HG02870 (cell line): ENCODE results near the gene LEAP2.

Experiments
- ATAC-seq: cut with Tn5 transposase; IDR thresholded peaks from one replicate; pipeline ENCODE4 v1.9.1; 2021; ENCODE audit warnings: mild to moderate bottlenecking, moderate library complexity; ENCODE audit not compliant: unreplicated experiment

Gene LEAP2

DNA sequence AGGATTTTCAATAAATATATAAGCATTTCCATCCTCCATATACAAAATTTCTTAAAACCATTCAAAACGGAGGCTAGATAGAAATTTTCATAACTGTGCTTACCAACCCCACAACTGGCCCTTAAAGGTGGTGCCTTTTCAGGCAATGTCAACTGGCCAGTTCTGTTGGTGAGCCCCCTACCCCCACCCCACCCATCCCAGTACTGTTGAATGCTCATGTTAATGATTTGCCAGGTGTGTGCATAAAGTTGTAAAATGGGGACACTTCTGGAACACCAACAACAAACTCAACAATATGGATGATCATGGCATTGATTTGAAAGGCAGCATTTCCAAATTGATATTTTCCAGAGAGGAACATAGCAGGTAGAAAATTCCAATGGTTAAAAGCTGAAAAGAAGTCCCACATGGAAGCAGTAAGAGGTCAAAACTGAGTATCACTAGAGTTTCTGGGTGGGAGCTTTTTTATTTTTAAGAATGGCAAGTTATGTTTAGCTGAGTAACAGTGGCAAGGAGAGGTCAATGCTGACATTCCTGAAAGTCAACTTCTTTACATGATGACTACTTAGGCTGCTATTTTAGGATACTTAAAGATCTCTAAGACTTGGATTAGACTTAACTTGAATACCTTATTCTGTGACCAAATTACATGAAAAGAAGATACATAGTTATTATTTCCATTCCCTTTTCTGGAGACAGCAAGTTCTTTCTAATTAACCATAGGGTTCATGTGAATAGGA is 2.7 kb downstream of the LEAP2 start:
- ATAC-seq: no peak

DNA sequence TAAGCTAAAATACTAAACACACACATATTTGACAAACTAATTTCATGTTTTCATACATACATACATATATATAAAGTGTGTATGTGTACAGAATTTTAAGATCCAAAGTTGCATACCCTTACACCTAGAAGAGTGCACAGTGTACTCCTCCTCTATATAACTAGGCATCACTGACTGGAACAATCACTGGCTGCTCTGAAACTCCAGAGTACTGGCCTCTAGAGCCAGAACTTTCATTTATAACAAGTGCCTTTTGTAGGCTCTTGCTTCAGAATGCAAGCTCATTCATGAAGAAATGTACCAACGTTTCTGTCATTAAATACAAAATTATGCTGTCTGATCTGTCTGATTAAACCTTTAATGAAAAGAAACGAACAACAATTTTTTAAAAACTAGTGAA is 4.0 kb downstream of the LEAP2 start:
- no peak for ATAC-seq

DNA sequence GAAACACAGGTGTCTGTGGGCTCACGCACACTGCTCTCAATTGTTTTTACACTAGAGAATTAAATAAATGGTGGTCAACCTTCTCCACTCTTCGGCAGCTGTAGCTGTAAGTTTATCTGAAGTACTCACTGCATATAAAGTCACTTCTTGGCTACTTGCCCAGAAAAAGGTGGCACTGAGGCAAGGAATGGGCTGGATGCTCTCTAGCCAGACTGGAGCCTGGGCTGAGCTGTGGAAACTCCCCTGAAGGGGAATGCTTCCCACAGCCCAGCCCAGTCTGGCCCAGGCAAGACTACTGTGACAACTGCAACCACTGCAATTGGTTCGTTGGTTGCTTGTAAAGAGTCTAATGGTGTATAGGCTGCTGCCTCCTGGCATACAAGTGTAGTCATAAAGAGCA is 4.5 kb downstream of the LEAP2 start:
- ATAC-seq: no peak

DNA sequence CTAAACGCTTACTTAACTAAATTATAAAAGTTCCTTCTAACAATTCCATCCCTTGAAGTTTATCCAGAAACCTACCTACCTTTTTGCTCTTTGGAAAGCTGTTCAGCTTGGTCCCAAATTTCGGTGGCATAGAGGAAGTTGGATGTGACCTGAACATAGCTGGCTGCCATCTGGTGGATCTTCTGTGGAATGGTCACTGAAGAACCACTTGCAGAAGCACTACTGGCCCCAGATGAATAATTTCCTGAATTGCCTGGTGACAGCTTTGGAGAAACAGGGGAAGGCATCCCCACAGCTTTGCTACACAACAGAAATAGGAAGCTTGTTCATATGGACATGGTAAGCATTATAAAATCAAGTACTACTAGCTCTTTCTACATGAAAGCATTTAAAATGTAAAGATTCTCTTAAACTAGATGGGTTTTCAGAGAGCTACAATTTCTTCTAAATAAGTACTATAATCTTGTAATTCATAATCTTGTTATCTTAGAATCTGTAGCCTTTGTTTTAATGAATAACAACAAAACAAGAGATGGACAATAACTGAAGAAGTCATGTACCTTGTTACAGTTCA is 9.9 kb downstream of the LEAP2 start:
- no peak for ATAC-seq

DNA sequence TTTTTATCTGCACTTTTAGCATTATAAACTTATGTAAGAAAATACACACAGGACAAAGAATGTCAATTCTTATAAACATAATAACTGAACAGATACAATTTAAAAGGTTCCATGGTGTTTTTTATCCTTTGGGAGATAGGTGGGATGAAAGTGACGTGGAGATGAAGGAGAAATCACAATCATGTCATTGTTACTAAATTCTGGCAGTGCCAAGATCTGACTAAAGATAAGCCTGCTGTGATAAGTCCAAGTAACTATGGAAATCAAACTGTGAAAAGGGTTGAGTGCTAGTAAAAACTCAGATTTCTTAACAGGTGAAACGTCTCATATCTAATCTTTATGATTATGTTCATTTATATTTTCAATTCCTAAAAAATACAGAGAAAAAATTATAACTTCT is 11.1 kb downstream of the LEAP2 start:
- ATAC-seq: no peak

DNA sequence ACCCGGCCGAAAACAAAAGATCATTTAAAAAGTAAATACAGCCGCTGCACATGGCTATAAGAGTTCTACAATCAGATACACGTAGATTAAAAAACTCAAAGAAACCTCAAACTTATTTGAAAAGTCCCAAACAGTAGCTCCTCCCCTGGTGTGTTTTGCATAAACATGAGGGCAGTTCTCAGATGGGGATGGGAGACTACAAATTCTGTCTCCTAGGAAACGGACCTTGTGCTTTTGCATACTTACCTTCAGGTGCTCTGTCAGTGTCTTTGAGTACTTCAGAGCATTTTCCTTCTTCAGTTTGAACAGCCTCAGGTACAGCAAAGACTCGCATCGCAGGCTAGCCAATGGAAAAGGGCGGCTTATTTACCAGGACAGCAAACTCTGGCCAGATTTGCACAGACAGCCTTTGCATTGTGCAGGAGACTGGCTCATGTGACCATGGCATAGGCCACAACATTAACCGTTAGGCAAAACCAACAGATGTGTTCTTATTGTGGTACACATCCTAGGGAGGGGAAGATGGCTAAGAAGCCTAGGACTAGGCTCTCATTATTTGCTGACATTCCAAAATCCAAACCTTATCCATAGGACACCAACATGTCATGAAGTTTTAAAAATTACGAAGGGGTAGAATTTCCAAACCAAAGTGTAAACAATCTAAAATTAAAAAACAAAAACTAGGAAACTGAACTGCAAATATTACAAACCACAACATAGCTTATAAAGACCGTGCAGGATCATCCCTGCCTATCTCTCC is 12.8 kb downstream of the LEAP2 start:
- no peak for ATAC-seq

DNA sequence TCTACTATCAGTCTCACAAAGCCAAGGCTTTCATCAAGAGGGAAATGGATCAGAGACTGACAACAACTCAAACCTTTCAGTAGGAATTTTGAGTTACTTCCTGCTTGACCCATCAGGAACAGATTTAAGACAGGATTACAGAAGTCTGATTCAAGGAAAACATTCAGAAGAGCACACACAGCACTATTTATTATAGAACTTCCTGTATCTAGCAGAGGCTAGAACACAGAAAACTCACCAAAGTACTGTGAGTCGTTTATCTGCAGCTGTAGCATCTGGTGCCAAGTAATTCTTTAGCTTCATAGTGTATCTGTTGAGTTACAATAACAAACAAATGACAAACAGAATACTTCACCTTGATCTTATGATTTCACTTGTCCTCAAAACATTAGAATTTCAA is 13.8 kb downstream of the LEAP2 start:
- no peak for ATAC-seq

DNA sequence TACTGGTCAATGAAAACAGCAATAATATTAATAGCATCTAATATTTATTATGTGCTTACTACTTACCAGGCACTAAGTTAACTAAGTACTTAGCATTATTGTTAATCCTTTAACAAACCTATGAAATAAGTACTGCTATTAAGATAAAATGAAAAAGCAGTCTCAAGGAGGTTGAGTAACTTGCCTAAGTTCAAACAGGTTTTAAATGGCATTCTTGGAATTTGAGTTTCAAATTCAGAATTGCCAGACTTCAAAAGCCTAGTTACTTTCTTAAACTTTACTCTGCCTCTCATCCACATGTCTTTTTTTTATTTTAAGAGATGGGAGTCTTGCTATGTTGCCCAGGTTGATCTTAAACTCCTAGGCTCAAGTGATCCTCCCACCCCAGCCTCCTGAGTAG is 16.0 kb downstream of the LEAP2 start:
- no peak for ATAC-seq

DNA sequence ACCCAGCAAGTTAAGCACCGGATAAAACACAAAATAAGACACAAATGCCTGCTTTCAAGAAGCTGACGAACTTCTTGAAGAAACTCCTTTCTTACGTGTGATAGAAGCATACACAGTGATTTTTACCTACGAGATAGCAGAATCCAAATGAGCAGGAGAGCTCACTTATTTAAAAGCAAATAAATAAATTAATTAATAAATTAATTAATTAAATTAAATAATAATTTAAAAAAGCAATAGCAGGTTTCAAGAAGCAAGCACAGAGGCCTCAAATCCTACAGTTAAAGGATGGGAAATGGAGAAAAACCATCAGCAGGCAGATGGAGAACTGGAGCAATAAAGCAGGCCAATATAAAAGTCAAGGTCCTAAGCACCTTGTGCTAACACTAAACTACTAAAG is 17.3 kb downstream of the LEAP2 start:
- no peak for ATAC-seq

DNA sequence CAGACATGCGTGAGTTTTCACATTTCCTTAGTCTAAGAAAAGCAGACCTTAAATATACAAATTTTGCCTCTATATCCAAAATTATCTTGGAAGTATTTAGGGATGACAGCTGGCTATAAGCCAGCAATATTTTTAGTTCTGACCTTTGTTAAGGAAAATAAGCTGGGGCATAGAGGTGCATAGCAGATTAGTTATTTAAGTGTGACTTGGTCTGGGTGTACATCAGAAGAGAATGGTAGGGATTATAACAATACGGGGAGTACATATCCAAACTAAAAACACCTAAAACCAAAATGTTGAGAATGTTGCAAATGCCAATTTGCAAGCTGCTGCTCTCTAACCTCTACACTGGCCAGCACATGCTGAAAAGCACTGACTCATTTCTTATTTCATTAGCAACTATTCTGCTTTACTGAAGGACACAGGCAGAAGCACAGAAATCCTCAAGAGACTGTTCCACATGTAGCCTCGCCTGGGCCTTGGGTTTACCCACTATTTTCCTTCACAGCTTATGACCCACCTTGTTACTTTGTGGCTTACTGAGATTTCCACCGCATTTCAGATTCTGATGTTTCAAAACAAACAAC is 22.3 kb downstream of the LEAP2 start:
- ATAC-seq: no peak

DNA sequence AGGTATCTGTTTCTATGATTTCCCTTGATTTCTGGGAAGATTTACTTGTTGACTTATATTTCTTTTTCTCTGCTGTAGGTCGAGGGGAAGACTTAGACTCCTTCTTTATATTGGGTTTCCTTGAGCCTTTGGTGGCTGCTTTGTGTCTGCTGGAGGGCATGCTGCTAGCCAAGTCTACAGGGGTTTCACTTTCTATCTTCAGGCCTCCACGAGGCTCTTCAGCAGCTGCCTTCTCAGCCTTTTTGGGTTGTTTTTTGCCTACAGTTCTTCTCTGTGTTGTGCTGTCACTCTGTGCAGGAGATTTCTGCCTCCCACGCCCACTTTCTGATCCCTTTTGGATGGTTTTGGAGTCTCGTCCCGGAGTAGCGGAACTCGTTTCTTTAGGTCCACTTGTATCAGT is 23.2 kb downstream of the LEAP2 start:
- no peak for ATAC-seq

DNA sequence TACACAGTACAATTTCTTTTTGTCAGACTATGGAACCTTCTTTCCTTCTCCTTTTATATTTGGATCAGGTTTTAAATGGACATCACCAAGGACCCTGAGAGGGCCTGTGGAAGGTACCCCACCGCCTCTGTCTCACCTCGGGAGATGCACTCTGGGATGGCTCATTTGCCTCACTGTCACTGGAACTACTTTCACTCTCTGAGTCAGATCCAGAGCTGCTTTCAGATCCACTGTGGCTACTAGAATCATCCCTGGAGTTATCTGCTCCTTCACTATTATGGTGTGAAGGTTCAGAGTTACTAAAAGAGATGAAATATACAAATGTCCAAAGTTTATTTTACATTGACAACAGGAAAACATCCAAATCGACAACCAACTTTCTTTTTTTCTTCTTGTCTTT is 24.6 kb downstream of the LEAP2 start:
- no peak for ATAC-seq

DNA sequence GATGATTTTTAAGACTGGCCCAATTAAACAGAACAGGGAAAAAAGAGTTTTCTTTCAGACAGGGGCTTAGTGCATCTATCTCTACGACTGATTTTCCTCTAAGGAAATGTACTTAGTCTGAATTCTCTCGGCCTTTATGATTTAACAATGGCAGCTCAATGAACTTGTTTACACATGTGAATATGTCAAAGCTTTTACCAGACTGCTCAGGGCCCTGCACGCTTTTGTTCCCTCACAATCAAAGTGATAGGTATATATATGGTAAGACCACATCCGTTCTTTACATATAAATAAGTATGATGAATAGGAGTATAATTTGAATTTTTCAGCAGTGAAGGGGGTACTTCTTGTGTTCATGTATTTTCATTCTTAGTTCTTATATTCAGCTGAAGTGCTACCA is 27.6 kb downstream of the LEAP2 start:
- ATAC-seq: no peak

DNA sequence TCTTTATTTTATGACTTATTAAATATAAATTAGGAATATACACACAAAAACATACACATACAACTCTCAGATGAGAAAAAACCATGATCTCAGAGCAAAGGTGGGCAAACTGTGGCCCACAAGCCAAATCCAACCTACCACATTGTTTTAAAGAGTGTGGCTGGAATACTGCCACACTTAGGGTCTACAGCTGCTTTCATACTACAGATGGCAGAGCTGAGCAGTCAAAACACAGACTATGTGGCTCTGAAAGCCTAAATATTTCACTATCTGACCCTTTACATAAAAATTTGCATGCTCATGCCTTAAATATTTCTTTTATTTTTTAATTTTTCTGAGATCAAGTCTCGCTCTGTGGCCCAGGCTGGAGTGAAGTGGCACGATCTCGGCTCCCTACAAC is 28.3 kb downstream of the LEAP2 start:
- ATAC-seq: no peak

DNA sequence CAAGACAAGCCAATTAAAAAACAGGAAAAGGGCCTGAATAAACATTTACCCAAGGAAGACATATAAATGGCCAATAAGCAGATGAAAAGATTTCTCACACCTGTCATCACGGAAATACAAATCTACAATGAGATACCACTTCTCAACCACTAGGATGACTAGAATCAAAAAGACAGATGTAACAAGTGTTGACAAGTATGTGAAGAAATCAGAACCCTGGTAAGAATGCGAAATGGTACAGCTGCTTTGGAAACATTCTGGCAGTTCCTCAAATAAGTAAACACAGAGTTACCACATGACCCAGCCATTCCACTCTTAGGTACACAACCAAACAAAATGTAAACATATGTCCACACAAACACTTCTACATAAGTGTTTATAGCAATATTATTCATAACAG is 32.5 kb downstream of the LEAP2 start:
- ATAC-seq: no peak

DNA sequence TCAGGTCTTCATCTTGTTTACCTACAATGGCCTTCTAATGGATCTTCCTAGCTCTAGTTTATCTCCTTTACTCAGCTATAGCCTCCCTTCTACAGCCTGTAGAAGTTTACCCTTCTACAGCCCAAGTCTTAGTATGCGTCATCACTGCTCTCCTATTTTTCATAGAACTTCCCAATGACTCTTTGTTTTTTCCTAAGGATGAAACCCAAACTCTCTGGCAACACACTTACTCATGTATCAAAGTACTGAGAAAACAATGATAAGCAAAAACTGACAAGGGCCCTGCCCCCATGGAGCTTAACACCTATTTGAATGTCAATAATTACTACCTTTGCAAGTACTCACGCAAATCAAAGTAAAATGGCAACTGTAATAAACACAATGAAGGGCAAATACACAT is 33.7 kb downstream of the LEAP2 start:
- ATAC-seq: no peak

DNA sequence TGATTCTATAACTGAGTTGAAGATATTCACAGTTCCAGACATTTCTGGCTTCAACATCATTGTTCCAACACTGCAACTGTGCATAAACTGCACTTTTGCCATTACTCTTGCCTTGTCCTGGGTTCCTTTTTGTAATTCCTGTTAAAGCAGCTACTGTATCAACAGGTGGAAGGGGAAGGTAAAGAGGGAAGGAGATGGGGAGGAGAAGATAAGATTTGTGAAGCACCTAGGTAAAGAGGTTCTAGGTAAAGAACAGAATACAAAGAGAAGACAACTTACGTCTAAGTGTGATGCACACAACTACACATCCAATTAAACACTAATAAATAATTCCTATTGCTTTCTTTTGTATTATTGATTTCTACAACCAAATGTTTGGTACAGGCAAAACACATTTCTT is 36.2 kb downstream of the LEAP2 start:
- no peak for ATAC-seq

DNA sequence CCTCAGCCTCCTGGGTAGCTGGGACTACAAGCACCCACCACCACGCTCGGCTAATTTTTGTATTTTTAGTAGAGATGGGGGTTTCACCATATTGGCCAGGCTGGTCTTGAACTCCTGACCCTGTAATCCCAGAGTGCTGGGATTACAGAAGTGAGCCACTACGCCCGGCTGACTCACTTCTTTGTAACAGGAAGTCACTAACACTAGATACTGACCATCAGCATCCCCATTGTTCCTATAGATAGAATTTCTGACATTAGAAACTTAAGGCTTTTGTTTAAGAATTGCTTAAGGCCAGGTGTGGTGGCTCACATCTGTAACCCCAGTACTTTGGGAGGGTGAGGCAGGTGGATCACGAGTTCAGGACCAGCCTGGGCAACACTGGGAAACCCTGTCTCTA is 42.2 kb downstream of the LEAP2 start:
- no peak for ATAC-seq

DNA sequence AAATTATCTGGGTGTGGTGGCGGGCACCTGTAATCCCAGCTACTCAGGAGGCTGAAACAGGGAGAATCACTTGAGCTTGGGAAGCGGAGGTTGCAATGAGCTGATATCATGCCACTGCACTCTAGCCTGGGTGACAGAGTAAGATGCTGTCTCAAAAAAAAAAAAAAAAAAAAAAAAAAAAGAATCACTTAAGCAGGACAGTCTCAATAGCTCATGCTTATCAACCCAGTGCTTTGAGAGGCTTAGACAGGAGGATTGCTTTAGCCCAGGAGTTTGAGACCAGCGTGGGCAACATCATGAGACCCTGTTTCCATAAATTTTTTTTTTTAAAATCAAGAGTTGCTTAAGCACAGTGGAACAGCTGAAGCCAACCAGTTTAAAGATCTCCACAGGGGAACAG is 42.6 kb downstream of the LEAP2 start:
- ATAC-seq: no peak
